GF-D8 (cell line): ENCODE measurements around the gene NPIPB6.

Experiments used
- DNase-seq: peaks from one replicate; lab custom pipeline; 2025; lab: John Stamatoyannopoulos, UW

Gene NPIPB6

DNA sequence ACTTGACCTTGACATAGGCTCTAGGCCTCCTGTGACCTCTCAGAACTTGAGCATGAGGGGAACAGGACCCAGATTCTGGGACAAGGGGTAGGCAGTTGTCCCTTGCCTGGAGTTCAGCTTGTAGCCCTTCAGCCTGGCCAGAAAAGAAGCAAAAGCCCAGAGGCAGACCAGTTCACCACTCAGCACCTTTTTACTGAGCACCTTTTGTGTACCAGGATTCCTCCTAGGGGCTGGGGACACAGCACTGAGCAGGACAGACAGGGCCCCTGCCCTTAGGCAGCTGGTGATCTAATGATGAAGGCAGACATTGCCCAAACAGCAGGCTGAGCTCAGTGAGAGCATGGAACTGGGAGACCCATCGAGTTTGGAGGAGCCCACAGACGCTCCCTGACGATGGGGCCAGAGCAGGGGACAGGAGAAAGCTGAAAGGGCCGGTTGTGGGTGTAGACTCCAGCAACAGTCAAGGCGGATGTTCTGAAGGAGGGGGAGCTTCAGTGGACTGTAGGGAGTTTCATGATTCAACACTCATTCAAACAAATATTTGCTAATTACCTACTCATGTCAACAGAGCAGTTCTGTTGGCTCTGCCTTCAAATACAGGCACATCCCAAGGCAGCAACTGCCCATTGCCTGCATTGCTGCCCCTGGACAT is 38.9 kb downstream of the NPIPB6 start:
- DNase-seq = no peak

DNA sequence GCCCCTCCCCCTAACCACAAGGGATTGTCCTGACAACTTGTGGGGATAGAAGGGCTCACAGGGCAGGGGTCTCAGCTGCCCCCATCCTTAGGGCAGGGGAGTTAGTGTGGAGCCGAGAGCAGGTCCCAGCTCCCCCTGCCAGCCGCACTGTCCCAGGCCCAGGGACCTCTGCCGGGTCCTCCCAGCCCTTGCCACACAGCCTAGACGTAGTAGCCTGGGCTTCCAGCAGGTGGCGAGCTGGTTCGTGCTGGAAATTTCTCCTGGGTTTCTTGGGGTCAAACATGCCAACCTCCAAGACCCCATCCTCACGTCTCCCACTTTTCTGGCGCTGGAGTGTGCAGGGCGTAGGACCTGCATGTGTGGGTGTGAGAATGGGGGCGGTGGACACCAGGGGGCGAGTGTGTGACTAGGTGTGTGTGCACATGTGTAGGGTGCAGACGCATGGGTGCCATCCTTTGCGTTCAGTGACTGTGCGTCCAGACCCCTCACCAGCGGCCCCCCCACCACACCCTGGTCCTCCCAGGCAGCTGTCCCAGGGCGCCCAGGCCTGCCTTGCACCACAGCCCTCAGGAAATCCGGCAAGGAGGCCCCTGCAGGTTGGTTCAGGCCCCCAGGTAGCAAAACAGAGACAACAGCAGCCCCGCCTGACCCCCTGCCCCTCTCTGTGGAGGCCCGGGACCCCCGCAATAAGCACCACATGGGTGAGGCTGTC is 41.5 kb downstream of the NPIPB6 start:
- no peak for DNase-seq

DNA sequence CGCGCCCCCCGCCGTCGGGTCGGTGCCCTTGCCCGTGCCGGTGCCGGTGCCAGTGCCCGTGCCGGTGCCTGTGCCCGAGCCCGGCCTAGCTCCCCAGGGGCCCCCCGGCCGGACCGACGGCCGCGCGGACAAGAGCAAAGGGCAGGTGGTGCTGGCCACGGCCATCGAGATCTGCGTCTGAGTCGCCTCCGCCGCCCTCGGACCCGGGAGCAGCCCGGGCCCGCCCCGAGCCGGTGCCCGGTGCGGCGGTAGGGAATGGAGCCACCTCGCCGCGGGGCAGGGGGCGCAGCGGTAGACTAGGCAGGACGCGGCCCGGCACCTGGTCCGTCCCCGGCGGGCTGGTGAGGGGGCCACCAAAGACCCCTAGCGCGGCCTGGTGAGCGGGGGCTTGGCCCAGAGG is 42.6 kb downstream of the NPIPB6 start:
- DNase-seq = no peak

DNA sequence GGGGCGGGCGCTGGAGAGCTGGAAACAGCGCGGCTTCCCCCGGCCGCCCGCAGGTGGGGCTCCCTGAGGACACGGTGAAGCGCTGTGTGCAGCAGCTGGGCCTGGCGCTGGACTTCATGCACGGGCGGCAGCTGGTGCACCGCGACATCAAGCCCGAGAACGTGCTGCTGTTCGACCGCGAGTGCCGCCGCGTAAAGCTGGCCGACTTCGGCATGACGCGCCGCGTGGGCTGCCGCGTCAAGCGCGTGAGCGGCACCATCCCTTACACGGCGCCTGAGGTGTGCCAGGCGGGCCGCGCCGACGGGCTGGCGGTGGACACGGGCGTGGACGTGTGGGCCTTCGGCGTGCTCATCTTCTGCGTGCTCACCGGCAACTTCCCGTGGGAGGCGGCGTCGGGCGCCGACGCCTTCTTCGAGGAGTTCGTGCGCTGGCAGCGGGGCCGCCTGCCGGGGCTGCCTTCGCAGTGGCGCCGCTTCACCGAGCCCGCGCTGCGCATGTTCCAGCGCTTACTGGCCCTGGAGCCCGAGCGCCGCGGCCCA is 43.2 kb downstream of the NPIPB6 start:
- DNase-seq = no peak

DNA sequence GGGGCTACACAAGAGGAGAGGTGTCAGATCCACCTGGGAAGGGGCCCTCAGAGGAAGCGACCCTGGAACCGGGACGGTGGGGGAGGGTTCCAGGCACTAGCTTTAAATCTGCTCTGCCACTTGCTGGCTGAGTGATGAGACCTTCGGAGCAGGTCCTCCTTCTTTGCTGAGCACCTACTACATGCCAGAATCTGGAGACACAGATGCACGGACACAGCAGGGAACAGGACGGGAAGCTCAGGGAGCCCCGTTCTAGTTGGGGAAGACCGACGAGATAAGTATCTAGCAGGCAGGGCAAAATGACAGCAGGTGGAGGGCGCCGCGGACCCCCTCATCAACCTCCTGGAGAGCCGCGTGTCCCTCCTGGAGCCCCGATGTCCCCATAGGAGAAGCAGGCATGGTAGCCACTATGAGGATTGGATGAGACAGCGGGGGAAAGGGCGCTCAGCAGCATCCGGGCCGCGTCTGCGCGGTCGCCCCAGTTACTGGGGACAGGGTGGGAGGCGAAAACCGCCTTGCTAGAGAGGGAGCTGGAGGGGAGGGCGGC is 43.8 kb downstream of the NPIPB6 start:
- no peak for DNase-seq

DNA sequence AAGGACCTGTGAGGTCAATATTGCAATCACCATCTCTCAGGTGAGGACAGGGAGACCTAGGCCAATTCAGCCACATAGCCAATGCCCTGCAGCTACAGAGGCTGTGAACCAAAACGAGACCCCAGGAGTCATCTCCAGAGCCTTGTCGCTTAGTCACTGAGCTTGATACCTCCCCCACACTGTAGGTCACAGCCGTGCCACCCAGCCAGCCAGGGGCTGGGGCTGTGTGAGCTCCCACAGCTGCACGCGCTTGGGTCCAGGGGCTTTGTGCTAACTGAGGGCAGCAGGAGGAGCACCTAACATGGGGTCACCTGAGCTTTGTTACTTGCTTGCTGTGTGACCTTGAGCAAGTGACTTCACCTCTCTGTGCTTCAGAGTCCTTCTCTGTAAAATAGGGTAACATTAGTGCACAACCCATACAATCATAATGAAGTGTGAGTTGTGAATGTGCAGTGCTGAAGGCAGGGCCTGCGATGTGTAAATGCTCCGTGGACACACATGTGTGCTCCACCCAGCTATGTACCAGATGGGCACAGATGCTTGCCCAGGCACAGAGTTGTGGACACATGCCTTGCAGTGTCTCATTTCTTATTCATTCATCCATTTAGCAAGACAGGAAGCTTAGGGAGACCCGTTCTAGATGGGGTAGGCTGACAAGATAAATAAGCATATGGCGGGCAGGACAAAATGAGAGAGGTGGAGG is 45.1 kb downstream of the NPIPB6 start:
- DNase-seq = no peak

DNA sequence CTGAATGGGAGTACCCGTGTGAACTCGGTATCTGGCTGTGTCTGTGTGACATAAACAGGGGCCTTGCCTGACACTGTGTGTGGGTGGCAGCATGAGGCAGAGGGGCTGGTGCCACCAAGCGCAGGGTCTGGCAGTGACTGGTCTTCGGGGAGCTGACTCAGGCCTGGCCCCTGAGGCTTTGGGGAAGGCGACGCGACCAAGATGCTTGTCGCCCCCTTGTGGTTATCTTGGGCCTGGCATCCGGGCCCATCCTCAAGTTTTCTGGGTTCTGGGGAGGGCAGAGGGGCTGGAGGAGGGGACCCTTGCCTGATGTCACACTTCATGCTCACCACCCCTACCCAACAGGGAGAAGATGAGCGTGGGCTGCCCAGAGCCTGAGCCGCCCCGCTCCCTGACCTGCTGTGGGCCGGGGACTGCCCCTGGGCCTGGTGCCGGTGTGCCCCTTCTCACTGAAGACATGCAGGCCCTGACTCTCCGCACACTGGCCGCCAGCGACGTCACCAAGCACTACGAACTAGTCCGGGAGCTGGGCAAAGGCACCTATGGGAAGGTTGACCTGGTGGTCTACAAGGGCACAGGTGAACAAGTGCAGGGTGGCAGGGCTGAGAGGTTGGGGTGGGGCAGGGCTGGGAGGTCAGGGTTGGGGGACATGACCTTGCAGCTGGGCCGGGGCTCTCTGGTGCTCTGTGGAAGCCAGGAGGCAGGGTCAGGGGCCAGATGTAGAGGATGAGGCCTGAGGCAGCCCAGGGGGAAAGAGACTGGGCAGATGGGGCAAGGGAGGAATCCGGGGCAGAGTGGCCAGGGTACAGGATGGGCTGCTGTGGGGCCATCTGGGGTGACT is 46.0 kb downstream of the NPIPB6 start:
- no peak for DNase-seq

DNA sequence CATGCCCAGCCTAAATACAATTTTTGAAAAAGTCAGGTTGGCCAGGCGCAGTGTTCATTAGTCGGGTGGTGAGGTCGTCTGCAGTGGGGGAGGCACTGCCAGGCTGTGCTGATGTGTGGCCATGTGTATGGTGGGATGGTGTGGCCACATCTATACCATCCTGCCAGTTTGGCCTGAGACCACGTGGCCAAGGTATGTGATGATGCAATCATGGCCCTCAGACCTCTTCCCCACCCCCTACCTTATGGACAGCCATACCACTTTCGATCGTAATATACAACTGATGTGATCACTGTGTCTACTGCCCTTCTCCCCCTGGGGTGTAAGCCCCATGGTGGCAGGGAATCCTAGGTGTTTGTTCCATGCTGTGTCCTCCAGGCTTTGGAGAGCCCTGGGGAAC is 47.3 kb downstream of the NPIPB6 start:
- no peak for DNase-seq

DNA sequence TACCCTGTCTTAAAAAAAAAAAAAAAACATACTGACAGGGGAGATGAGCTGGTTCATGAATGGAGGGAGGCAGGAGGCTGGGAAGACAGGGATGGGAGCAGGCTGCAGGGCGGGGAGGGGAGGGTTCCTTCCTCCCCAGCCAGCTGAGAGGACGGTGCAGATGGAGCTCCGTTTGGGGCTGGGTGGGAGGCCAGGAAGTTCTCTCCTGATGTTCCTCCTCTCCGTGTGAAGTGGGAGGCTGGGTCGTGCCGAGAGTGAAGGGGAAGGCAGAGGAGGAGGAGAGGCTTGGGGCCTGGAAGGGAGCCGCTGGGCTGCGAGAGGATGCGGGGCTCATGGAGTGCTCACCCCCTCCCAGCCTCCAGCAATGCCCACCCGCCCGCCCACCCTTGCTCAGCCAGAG is 49.7 kb downstream of the NPIPB6 start:
- DNase-seq = no peak

DNA sequence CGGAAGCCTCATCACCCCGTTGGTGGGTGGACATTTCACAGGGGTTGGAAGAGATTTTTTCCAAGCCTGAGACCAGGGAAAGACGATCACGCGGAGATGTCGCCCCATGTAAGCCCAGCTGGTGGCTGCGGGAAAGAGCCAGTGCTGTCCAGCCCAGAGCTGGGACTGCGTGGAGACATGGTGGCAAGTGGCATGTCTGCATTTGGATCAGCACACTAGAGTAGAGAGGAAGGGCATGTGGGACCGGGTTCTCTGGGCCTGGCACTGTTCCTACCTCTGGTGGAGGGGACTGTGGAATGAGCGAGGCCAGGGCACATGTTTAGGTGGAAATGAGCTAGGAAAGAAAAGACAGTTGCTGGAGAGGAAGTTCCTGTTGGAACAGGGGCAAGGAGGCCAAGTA is 51.0 kb downstream of the NPIPB6 start:
- no peak for DNase-seq

DNA sequence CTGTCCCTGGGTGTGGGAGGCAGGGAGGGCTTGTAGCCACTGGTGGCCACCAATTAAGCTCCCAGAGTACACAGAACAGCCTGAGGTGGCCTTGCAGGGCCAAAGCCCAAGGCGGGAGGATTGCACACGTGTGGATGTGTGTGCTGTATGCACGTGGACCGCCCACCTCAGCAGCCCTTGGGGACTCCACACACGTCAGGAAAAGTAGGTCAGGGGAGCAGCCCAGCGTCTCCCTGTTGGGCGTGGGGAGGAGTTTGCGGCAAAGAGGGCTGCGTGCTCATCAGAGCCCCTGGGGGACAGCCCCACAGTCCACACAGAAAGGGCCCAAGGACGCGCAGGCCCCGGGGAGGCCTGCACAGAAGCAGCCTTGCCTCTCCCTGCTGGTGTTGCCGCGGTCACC is 51.4 kb downstream of the NPIPB6 start:
- no peak for DNase-seq

DNA sequence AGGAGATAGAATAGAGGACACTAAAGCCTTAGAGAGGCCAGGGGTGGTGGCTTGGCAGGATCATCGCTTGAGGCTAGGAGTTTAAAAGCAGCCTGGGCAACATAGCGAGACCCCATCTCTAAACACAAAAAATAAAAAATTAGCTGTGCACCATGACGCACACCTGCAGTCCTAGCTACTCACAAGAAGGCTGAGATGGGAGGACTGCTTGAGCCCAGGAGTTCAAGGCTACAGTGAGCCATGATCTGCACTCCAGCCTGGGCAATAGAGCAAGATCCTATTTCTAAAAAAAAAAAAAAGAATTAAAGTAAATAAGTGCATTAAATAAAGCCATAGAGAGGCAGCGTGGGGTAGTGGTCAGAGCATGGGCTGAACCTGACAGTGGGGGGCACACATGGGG is 51.9 kb downstream of the NPIPB6 start:
- DNase-seq = no peak

DNA sequence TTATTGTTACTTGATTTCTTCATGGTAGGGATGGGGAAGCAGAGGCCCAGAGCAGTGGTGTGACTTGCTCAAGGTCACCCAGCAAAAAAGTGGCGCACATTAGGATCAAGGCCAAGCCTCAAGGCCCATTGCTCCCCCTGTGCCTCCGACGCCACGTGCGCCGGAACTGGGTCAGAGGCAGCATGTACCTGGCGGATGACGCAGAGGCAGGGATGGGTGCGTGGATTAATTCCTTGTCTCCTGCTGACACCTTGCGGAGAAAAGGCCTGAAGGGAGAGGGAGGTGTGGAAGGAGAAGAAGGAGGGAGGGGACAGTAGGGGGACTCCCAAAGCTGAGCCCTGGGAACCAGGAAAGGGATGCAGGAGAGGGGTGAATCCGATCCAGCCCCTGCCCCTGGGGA is 52.5 kb downstream of the NPIPB6 start:
- no peak for DNase-seq

DNA sequence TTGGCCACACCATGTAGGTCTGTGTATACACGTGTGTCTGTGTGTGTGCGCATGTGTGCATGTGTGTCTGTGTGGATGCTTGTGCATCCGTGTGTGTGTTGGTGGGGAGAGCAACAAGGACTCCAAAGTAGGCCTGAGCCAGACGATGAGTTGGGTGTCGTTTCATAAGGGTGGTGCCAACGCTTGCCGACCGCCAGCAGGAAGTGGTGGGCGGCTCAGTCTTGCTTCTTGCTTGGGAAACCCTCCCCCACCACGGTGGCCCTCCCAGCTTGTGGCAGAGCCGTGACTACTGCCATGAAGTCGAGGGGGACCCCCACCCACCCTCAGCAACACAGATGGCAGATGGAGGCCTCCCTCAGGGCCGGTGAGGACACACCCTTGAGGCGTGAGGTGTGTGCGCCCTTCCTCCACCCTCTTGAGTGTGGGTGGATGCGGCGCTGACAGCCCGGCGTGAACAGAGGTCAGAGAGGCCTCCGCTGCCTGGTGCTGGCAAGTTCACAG is 53.4 kb downstream of the NPIPB6 start:
- no peak for DNase-seq

DNA sequence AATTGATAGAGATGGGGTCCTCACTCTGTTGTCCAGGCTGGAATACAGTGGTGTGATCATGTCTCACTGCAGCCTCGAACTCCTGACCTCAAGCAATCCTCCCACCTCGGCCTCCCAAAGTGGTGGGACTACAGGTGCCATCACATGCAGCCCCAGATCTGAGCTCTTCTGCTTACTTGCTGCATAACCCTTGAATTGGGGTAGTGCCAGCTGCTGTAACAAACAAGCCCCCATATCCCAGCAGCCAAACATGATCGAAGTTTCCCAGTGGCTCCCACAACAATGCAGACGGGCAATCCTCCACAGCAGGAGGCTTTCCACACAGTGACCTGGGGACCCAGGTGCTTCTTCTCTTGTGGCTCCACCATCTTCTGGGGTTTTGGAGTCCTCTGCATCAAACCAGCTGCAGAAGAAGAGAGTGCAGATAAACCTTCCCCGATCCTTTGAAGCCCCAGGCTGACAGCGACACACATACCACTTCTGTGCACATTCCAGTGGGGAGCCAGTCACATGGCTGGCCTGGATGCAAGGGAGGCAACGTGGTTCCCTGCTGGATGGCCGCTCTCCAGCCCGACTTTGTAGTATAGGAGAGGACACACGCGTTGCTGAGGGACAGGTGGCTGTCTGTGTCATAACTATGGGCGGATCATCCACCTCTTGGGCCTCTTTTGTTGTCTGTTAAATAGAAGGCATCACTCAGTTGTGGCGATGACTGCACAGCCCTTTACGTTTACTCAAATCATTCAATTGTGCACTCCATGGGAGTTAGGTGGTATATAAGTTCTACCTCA is 54.3 kb downstream of the NPIPB6 start:
- DNase-seq = no peak

DNA sequence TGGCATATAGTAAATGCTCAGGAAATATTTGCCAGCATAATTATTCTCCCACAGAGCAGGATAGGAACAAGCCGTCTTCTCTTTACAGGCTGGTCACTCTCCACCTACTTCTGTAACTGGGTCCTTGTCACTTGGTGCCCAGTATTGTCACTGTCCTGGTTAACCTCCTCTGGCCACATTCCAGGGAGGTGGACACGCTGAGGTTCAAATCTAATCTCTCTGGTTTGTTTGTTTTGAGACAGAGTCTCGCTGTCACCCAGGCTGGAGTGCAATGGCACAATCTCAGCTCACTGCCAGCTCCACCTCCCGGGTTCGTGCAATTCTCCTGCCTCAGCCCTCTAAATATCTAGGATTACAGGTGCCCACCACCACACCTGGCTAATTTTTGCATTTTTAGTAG is 55.4 kb downstream of the NPIPB6 start:
- DNase-seq = no peak

DNA sequence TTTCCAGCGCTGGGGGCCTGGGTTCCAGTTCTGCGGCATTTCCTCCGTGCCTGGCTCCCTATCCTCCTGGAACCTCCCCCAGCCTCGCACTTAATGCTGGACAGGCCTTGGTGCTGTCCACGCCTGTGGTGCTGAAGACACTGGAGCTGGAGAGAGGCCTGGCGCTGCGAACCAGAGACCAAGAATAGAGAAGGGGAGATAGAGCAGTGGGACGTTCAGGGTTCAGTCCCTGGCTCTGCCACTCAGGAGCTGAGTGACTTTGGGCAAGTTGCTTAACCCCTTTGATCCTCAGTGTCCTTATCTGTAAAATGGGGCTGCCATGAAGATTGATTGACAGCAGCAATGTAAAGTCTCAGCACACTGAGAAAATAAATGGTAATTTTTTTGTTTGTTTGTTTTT is 59.1 kb downstream of the NPIPB6 start:
- DNase-seq = no peak

DNA sequence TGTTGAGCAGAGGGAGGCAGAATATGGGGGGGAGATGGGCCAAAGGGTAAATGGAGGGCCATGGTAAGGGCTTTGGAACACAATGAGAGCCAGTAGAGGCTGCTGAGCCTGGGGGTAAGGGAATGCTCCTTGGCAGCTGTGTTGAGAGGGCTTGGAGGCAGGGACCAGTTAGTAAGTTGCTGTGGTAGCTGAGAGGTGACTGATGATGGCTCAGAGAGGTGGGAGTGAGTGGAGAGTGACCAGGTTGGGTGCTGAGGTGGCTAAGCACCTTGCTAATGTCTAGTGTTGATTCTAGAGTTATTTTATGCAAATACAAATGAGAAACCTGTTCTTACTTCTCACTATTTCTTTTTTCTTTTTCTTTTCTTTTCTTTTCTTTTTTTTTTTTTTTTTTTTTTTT is 60.2 kb downstream of the NPIPB6 start:
- DNase-seq = no peak

DNA sequence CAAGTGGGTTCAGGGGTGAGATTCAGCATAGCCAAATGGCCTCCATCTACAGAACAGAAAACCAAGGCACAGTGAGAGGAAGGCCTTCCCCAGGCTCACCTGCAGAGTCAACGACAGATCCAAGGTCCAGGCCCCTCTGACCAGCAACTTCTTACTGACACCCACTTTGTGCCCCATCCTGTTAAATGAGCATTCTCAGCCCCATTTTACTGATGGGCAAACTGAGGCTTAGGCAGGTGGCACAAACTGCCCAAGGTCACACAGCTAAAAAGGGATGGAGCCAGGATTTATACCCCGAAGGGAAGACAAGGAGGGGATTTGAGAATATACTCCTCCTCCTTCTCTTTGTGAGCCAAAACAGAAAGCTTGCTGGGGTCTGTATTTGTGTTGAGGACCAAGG is 61.7 kb downstream of the NPIPB6 start:
- DNase-seq = no peak

DNA sequence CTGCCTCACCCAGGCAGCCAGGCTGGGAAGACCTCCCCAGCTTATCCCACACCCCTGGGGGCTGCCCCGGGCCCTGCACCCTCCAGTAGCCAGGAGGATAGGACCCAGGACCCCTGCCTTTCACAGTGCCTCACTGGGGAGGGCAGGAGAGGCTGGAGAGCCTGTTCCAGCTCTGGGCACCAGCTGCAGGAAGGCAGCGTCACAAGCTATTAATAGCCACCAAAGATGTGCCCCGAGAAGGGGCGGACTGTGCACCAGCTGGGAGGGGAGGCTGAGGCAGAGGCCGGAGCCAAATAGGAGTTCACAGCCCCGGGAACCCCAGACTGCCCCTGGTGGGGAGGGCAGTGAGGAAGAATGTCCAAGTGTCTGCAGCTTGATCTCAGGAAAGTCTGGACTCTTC is 62.2 kb downstream of the NPIPB6 start:
- DNase-seq = no peak

DNA sequence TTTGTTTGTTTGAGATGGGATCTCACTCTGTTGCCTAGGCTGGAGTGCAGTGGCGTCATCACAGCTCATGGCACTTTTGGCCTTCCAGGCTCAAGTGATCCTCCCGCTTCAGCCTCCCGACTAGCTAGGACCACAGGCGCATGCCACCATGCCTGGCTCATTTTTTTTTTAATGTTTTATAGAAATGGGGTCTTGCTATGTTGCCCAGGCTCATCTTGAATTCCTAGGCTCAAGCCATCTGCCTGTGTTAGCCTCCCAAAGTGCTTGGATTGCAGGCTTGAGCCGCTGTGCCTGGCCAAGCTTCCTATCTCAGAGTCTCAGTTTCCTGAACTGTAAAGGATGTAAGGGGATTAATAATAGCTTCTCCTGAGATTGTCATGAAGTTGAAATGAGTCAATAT is 63.0 kb downstream of the NPIPB6 start:
- DNase-seq = no peak
